ENCODE measurements around the gene NACA2.
"Not testable (repeated sequence)": the region's sequence is repeated elsewhere in the genome, so short reads cannot be mapped to it uniquely, and the experiment has no call there.

The NACA2 gene

GRCh38 chr17:61587807-61588660 lies 3.0 kb downstream of the NACA2 start:
- Histone ChIP-seq H2BK12ac (ENCODE audit: low read length in 2 of 2) (no peak overlapping the region), H2AK5ac (ENCODE audit: low read length, severe bottlenecking) (no peak overlapping the region), H2BK120ac (ENCODE audit: low read depth, low read length) (no peak overlapping the region), H3K23ac (ENCODE audit: low read length in 2 of 2) (no peak overlapping the region), H4K91ac (ENCODE audit: low read length) (no peak overlapping the region), H3K4me1 (ENCODE audit: control insufficient read depth, insufficient read depth, low read depth, low read length) (no peaks in the 10 kb centered on the region), H3K36me3 (ENCODE audit: control insufficient read depth in 1 of 2, insufficient read depth in 2 of 2, low read depth in 1 of 2, low read length in 2 of 2) (no peaks in the 10 kb centered on the region), H2BK5ac (ENCODE audit: low read depth, low read length, poor library complexity, severe bottlenecking) (no peak overlapping the region), H3K14ac (ENCODE audit: low read length in 2 of 2) (no peak overlapping the region), H2BK15ac (ENCODE audit: low read depth, poor library complexity, severe bottlenecking) (no peak overlapping the region), H2AFZ (ENCODE audit: low read depth, low read length) (no peak overlapping the region), H3K4me3 (ENCODE audit: insufficient read depth in 1 of 2, low read depth in 1 of 2, low read length in 2 of 2) (no peak overlapping the region), H3K79me1 (replicated peaks; ENCODE audit: low read length, poor library complexity, severe bottlenecking) (no peaks in the 10 kb centered on the region), H3K27ac (ENCODE audit: low read length, poor library complexity, severe bottlenecking) (no peak overlapping the region), H3K4me2 (ENCODE audit: low read length, poor library complexity, severe bottlenecking) (no peak overlapping the region), H4K8ac (ENCODE audit: low read length) (no peak overlapping the region), H3K9me3 (ENCODE audit: control insufficient read depth, low read length) (no peaks in the 10 kb centered on the region), H3K9ac (ENCODE audit: low read length) (no peak overlapping the region), H3K4ac (ENCODE audit: low read depth in 1 of 2, low read length in 2 of 2) (no peak overlapping the region), H3K18ac (ENCODE audit: low read depth in 1 of 2, low read length in 2 of 2) (no peak overlapping the region), H3K27me3 (ENCODE audit: control insufficient read depth in 1 of 2, insufficient read depth in 1 of 2, low read length in 2 of 2) (peaks cover 16 to 53% of the 10 kb centered on the region in 2 experiments)
- 86% methylated on average over 4 of the region's 4 CpGs for WGBS
- DNase-seq = no peak

- H3K14ac ChIP-seq (ENCODE audit: low read length in 2 of 2) = no peak overlapping the region
- H3K4ac ChIP-seq (ENCODE audit: low read depth in 1 of 2, low read length in 2 of 2) = no peak overlapping the region
- H4K91ac ChIP-seq (ENCODE audit: low read length) = no peak overlapping the region
- no peaks in the 10 kb centered on the region for H3K4me1 ChIP-seq (ENCODE audit: control insufficient read depth, insufficient read depth, low read depth, low read length)
- no peak overlapping the region for H3K4me2 ChIP-seq (ENCODE audit: low read length, poor library complexity, severe bottlenecking)
- no peak overlapping the region for H2AK5ac ChIP-seq (ENCODE audit: low read length, severe bottlenecking)
- no peak overlapping the region for H2BK5ac ChIP-seq (ENCODE audit: low read depth, low read length, poor library complexity, severe bottlenecking)
- no peak overlapping the region for H3K18ac ChIP-seq (ENCODE audit: low read depth in 1 of 2, low read length in 2 of 2)
- peaks cover 16 to 45% of the 10 kb centered on the region in 2 experiments for H3K27me3 ChIP-seq (ENCODE audit: control insufficient read depth in 1 of 2, insufficient read depth in 1 of 2, low read length in 2 of 2)
- no peak overlapping the region for H4K8ac ChIP-seq (ENCODE audit: low read length)
- H2BK15ac ChIP-seq (ENCODE audit: low read depth, poor library complexity, severe bottlenecking) = no peak overlapping the region
- no peaks in the 10 kb centered on the region for H3K36me3 ChIP-seq (ENCODE audit: control insufficient read depth in 1 of 2, insufficient read depth in 2 of 2, low read depth in 1 of 2, low read length in 2 of 2)
- no peak overlapping the region for H3K27ac ChIP-seq (ENCODE audit: low read length, poor library complexity, severe bottlenecking)
- no peaks in the 10 kb centered on the region for H3K9me3 ChIP-seq (ENCODE audit: control insufficient read depth, low read length)
- DNase-seq = no peak
- no peak overlapping the region for H2AFZ ChIP-seq (ENCODE audit: low read depth, low read length)
- no peak overlapping the region for H2BK12ac ChIP-seq (ENCODE audit: low read length in 2 of 2)
- no peak overlapping the region for H3K4me3 ChIP-seq (ENCODE audit: insufficient read depth in 1 of 2, low read depth in 1 of 2, low read length in 2 of 2)
- H3K9ac ChIP-seq (ENCODE audit: low read length) = no peak overlapping the region
- H2BK120ac ChIP-seq (ENCODE audit: low read depth, low read length) = no peak overlapping the region
- no CpG with 5 or more reads among the region's 1 CpG for WGBS
- no peak overlapping the region for H3K23ac ChIP-seq (ENCODE audit: low read length in 2 of 2)
- no peaks in the 10 kb centered on the region for H3K79me1 ChIP-seq (replicated peaks; ENCODE audit: low read length, poor library complexity, severe bottlenecking)
These were observed 3.8 kb downstream of the NACA2 start for GRCh38 chr17:61587242-61587641.

- not testable (repeated sequence) for H2BK120ac ChIP-seq (ENCODE audit: low read depth, low read length); H3K36me3 ChIP-seq (ENCODE audit: control insufficient read depth in 1 of 2, insufficient read depth in 2 of 2, low read depth in 1 of 2, low read length in 2 of 2); H3K4me2 ChIP-seq (ENCODE audit: low read length, poor library complexity, severe bottlenecking); H2BK5ac ChIP-seq (ENCODE audit: low read depth, low read length, poor library complexity, severe bottlenecking); H3K27ac ChIP-seq (ENCODE audit: low read length, poor library complexity, severe bottlenecking); H3K4ac ChIP-seq (ENCODE audit: low read depth in 1 of 2, low read length in 2 of 2); H3K79me1 ChIP-seq (replicated peaks; ENCODE audit: low read length, poor library complexity, severe bottlenecking); H3K23ac ChIP-seq (ENCODE audit: low read length in 2 of 2); H2AFZ ChIP-seq (ENCODE audit: low read depth, low read length); DNase-seq; H3K4me3 ChIP-seq (ENCODE audit: insufficient read depth in 1 of 2, low read depth in 1 of 2, low read length in 2 of 2); H2AK5ac ChIP-seq (ENCODE audit: low read length, severe bottlenecking); H3K18ac ChIP-seq (ENCODE audit: low read depth in 1 of 2, low read length in 2 of 2); H2BK15ac ChIP-seq (ENCODE audit: low read depth, poor library complexity, severe bottlenecking); H3K4me1 ChIP-seq (ENCODE audit: control insufficient read depth, insufficient read depth, low read depth, low read length); H3K14ac ChIP-seq (ENCODE audit: low read length in 2 of 2); H3K9ac ChIP-seq (ENCODE audit: low read length); H2BK12ac ChIP-seq (ENCODE audit: low read length in 2 of 2); H4K8ac ChIP-seq (ENCODE audit: low read length); H4K91ac ChIP-seq (ENCODE audit: low read length); H3K9me3 ChIP-seq (ENCODE audit: control insufficient read depth, low read length)
- peaks cover 16 to 40% of the 10 kb centered on the region in 2 experiments for H3K27me3 ChIP-seq (ENCODE audit: control insufficient read depth in 1 of 2, insufficient read depth in 1 of 2, low read length in 2 of 2)
- 87% methylated on average over 2 of the region's 3 CpGs for WGBS
These were observed 4.4 kb downstream of the NACA2 start for GRCh38 chr17:61586622-61587021.

- H3K4me3 ChIP-seq (ENCODE audit: insufficient read depth in 1 of 2, low read depth in 1 of 2, low read length in 2 of 2) = no peak overlapping the region
- WGBS = no CpG with 5 or more reads among the region's 4 CpGs
- no peaks in the 10 kb centered on the region for H3K9me3 ChIP-seq (ENCODE audit: control insufficient read depth, low read length)
- no peak overlapping the region for H2BK15ac ChIP-seq (ENCODE audit: low read depth, poor library complexity, severe bottlenecking)
- H3K27ac ChIP-seq (ENCODE audit: low read length, poor library complexity, severe bottlenecking) = no peak overlapping the region
- no peak for DNase-seq
- H2AK5ac ChIP-seq (ENCODE audit: low read length, severe bottlenecking) = no peak overlapping the region
- H3K27me3 ChIP-seq (ENCODE audit: control insufficient read depth in 1 of 2, insufficient read depth in 1 of 2, low read length in 2 of 2) = peaks cover 16 to 39% of the 10 kb centered on the region in 2 experiments
- H3K4me2 ChIP-seq (ENCODE audit: low read length, poor library complexity, severe bottlenecking) = no peak overlapping the region
- no peak overlapping the region for H2BK12ac ChIP-seq (ENCODE audit: low read length in 2 of 2)
- no peak overlapping the region for H3K9ac ChIP-seq (ENCODE audit: low read length)
- H2BK5ac ChIP-seq (ENCODE audit: low read depth, low read length, poor library complexity, severe bottlenecking) = no peak overlapping the region
- H3K79me1 ChIP-seq (replicated peaks; ENCODE audit: low read length, poor library complexity, severe bottlenecking) = no peaks in the 10 kb centered on the region
- no peak overlapping the region for H3K23ac ChIP-seq (ENCODE audit: low read length in 2 of 2)
- H3K4ac ChIP-seq (ENCODE audit: low read depth in 1 of 2, low read length in 2 of 2) = no peak overlapping the region
- no peaks in the 10 kb centered on the region for H3K4me1 ChIP-seq (ENCODE audit: control insufficient read depth, insufficient read depth, low read depth, low read length)
- no peak overlapping the region for H3K14ac ChIP-seq (ENCODE audit: low read length in 2 of 2)
- no peaks in the 10 kb centered on the region for H3K36me3 ChIP-seq (ENCODE audit: control insufficient read depth in 1 of 2, insufficient read depth in 2 of 2, low read depth in 1 of 2, low read length in 2 of 2)
- no peak overlapping the region for H4K91ac ChIP-seq (ENCODE audit: low read length)
- no peak overlapping the region for H3K18ac ChIP-seq (ENCODE audit: low read depth in 1 of 2, low read length in 2 of 2)
- H2AFZ ChIP-seq (ENCODE audit: low read depth, low read length) = no peak overlapping the region
- H2BK120ac ChIP-seq (ENCODE audit: low read depth, low read length) = no peak overlapping the region
- H4K8ac ChIP-seq (ENCODE audit: low read length) = no peak overlapping the region
These were observed 4.9 kb downstream of the NACA2 start for GRCh38 chr17:61586031-61586566.

Measured in mesenchymal stem cell (in vitro differentiated cells and primary cell).